HCT116 (cell line): ENCODE measurements around the gene PRRG4. TPM values are rescaled to one million over a fixed set of nuclear protein-coding genes. Genes with fewer than 3 reads are reported as not detected.
"Not testable (repeated sequence)": the region's sequence is repeated elsewhere in the genome, so short reads cannot be mapped to it uniquely, and the experiment has no call there.

ENCODE experiments used
- ATAC-seq: fragments of 200-7000 bp; cut with Tn5 transposase; 2 replicates; pipeline ENCODE4 v1.9.1; 2020; ENCODE audit warnings: mild to moderate bottlenecking, moderate library complexity
- BruUV-seq: library from RNA; stranded (reverse); fragments of 400-500 nt; replicated peaks from 2 replicates; lab custom pipeline; 2021; lab: Mats Ljungman, UMichigan
- CTCF ChIA-PET: fragments of 300-600 bp; sonication (Branson Sonifier 250); formaldehyde crosslinking; loops from one replicate; lab custom pipeline; 2021; ENCODE audit warnings: antibody characterized with exemption; lab: Charles Lee
- POLR2A ChIA-PET: fragments of 300-600, 350-600 bp; sonication (Branson Sonifier 250); formaldehyde crosslinking; loops from one replicate; lab custom pipeline; 2021; ENCODE audit warnings: antibody characterized with exemption; lab: Charles Lee
- RAD21 ChIA-PET, 2 experiments: fragments of 300-600 bp; sonication (Branson Sonifier 250); formaldehyde crosslinking; loops; one replicate each; lab custom pipeline; 2023; ENCODE audit warnings: low total read pairs in 2 of 2; ENCODE audit not compliant: uncharacterized antibody in 2 of 2, unreplicated experiment in 2 of 2, low non-redundant PET in 1 of 2; lab: Charles Lee
- DNase-seq: peaks from one replicate; pipeline ENCODE4 v3.0.0-alpha.2; 2010; ENCODE audit warnings: low read depth, low spot score
- H2AFZ ChIP-seq: fragments of 200-600 bp; shearing (Covaris generic), sonication (generic); 2 replicates; pipeline ENCODE4 v1.6.1; 2017; ENCODE audit warnings: low read depth, mixed run types, mixed read lengths, antibody characterized with exemption, low read length; ENCODE audit not compliant: poor library complexity, severe bottlenecking
- H3K27ac ChIP-seq: 2 replicates; pipeline ENCODE4 v1.5.1; 2012; ENCODE audit warnings: low read depth, low read length
- H3K27me3 ChIP-seq: fragments of 200-600 bp; sonication (generic); 2 replicates; pipeline ENCODE4 v1.6.1; 2016; ENCODE audit warnings: mixed run types, low read length, mixed read lengths; ENCODE audit not compliant: insufficient read depth
- H3K36me3 ChIP-seq, 2 experiments: fragments of 200-500 bp in 1 of 2; fragments of 200-600 bp in 1 of 2; sonication (Bioruptor generic) in 1 of 2; sonication (generic) in 1 of 2; 2 replicates each; pipeline versions ENCODE4 v1.5.1 to v1.6.1; 2014 to 2016; ENCODE audit warnings: low read length in 2 of 2, inconsistent platforms in 1 of 2, mixed read lengths in 1 of 2, mixed run types in 1 of 2; ENCODE audit not compliant: insufficient read depth in 2 of 2, control insufficient read depth in 1 of 2
- H3K4me1 ChIP-seq, 2 experiments: fragments of 200-600 bp in 1 of 2; sonication (generic) in 1 of 2; 2 replicates each; pipeline versions ENCODE4 v1.5.1 to v1.6.1; 2012 to 2017; ENCODE audit warnings: low read length in 2 of 2, inconsistent platforms in 1 of 2, mild to moderate bottlenecking in 1 of 2, mixed read lengths in 1 of 2, mixed run types in 1 of 2, moderate library complexity in 1 of 2; ENCODE audit not compliant: insufficient read depth in 2 of 2, control insufficient read depth in 1 of 2
- H3K4me2 ChIP-seq: fragments of 200-600 bp; sonication (generic); 2 replicates; pipeline ENCODE4 v1.6.1; 2017; ENCODE audit warnings: mixed run types, low read length, mixed read lengths
- H3K4me3 ChIP-seq, 2 experiments: fragments of 200-600 bp in 1 of 2; sonication (generic) in 1 of 2; replicated peaks in 1 of 2; 2 replicates each; pipeline ENCODE4 v1.5.1; 2011 to 2016; ENCODE audit warnings: low read length in 2 of 2, control low read depth in 1 of 2, low read depth in 1 of 2, mild to moderate bottlenecking in 1 of 2, mixed read lengths in 1 of 2, mixed run types in 1 of 2
- H3K79me2 ChIP-seq: fragments of 200-600 bp; sonication (generic); 2 replicates; pipeline ENCODE4 v1.6.1; 2017; ENCODE audit warnings: mild to moderate bottlenecking, mixed run types, low read length, moderate library complexity, mixed read lengths; ENCODE audit not compliant: insufficient read depth
- H3K9ac ChIP-seq: fragments of 200-600 bp; sonication (generic); 2 replicates; pipeline ENCODE4 v1.6.1; 2016; ENCODE audit warnings: low read length, mixed read lengths
- H3K9me2 ChIP-seq: fragments of 200-600 bp; sonication (generic), shearing (Covaris generic); 2 replicates; pipeline ENCODE4 v1.6.1; 2017; ENCODE audit warnings: mixed run types, mild to moderate bottlenecking, moderate library complexity; ENCODE audit not compliant: insufficient read depth
- H3K9me3 ChIP-seq, 2 experiments: fragments of 200-500 bp in 1 of 2; fragments of 200-600 bp in 1 of 2; sonication (Bioruptor generic) in 1 of 2; sonication (generic) in 1 of 2; 2 replicates each; pipeline ENCODE4 v1.6.1; 2014 to 2017; ENCODE audit warnings: low read length in 2 of 2, mixed read lengths in 2 of 2, inconsistent platforms in 1 of 2, low read depth in 1 of 2, mild to moderate bottlenecking in 1 of 2, mixed run types in 1 of 2, moderate library complexity in 1 of 2; ENCODE audit not compliant: control insufficient read depth in 1 of 2, insufficient read depth in 1 of 2
- H4K20me1 ChIP-seq: fragments of 200-600 bp; sonication (generic), shearing (Covaris generic); 2 replicates; pipeline ENCODE4 v1.6.1; 2017; ENCODE audit warnings: mixed run types, mild to moderate bottlenecking, moderate library complexity; ENCODE audit not compliant: insufficient read depth
- ATF3 ChIP-seq: IDR thresholded peaks from 2 replicates; pipeline ENCODE4 v1.6.1; 2012
- CBX3 ChIP-seq: IDR thresholded peaks from 2 replicates; pipeline ENCODE4 v1.6.1; 2012; ENCODE audit warnings: low read depth
- CEBPB ChIP-seq: IDR thresholded peaks from 2 replicates; pipeline ENCODE4 v1.6.1; 2012; ENCODE audit warnings: low read depth
- ELF1 ChIP-seq: IDR thresholded peaks from 2 replicates; pipeline ENCODE4 v1.6.1; 2012; ENCODE audit warnings: low read depth, borderline replicate concordance
- MAX ChIP-seq: IDR thresholded peaks from 2 replicates; pipeline ENCODE4 v1.6.1; 2012
- POLR2AphosphoS5 ChIP-seq: IDR thresholded peaks from 2 replicates; pipeline ENCODE4 v1.6.1; 2011; ENCODE audit warnings: mild to moderate bottlenecking, low read depth, low read length, moderate library complexity
- REST ChIP-seq: IDR thresholded peaks from 2 replicates; pipeline ENCODE4 v1.6.1; 2012; ENCODE audit warnings: low read depth
- SIN3A ChIP-seq: IDR thresholded peaks from 2 replicates; pipeline ENCODE4 v1.6.1; 2012; ENCODE audit warnings: low read depth
- SRF ChIP-seq: IDR thresholded peaks from 2 replicates; pipeline ENCODE4 v1.6.1; 2012; ENCODE audit warnings: low read depth
- ZBTB33 ChIP-seq: IDR thresholded peaks from 2 replicates; pipeline ENCODE4 v1.6.1; 2011; ENCODE audit warnings: mild to moderate bottlenecking, low read length, moderate library complexity; ENCODE audit not compliant: insufficient replicate concordance; ENCODE audit errors: extremely low read depth
- intact Hi-C: fragments of 100-400 bp; cut with micrococcal nuclease; formaldehyde crosslinking; loops from 2 replicates; pipeline ENCODE4 v1.10.0; 2022
- total RNA-seq: library from RNA; stranded (reverse); gene quantifications from one replicate; pipeline ENCODE4 v1.2.1, GENCODE V29; 2021; ENCODE audit not compliant: unreplicated experiment

The PRRG4 gene
- total RNA-seq, 1 experiment from 2014 or later = 5.4 TPM

GRCh38 chr11:32821917-32822560 lies 7.7 kb upstream of the PRRG4 start:
- Histone ChIP-seq H3K4me3 (no peak overlapping the region), H3K4me1 (peaks cover 0 to 10% of the 10 kb centered on the region in 2 experiments; a peak in 2 of 4 replicates), H3K9me3 (no peaks in the 10 kb centered on the region), H3K9ac (no peak overlapping the region), H4K20me1 (no peaks in the 10 kb centered on the region), H3K27me3 (no peaks in the 10 kb centered on the region), H3K79me2 (no peaks in the 10 kb centered on the region), H3K4me2 (peak overlapping the region; percentile 16), H2AFZ (peak overlapping the region; percentile 5), H3K36me3 (no peaks in the 10 kb centered on the region), H3K9me2 (no peaks in the 10 kb centered on the region), H3K27ac (no peak overlapping the region)
- ChIA-PET POLR2A (no interaction called here), CTCF (no interaction called here), RAD21 (no interaction called here)
- BruUV-seq = no TSS peak
- no peak for DNase-seq
- TF ChIP-seq ATF3 = no peak
- no peak for TF ChIP-seq ZBTB33
- TF ChIP-seq CBX3 = no peak
- no peak for TF ChIP-seq SRF
- TF ChIP-seq SIN3A = no peak
- TF ChIP-seq REST = no peak
- no peak for TF ChIP-seq ELF1
- TF ChIP-seq MAX = no peak
- no peak for TF ChIP-seq CEBPB
- no peak for TF ChIP-seq POLR2AphosphoS5
- intact Hi-C loops = no loop called here
- ATAC-seq = no peak

GRCh38 chr11:32823617-32824016 lies 6.1 kb upstream of the PRRG4 start:
- H3K9me2 ChIP-seq, H3K4me2 ChIP-seq, BruUV-seq, H3K27me3 ChIP-seq, CTCF ChIA-PET, intact Hi-C loops, H3K4me3 ChIP-seq, RAD21 ChIA-PET, POLR2A ChIA-PET, DNase-seq, H2AFZ ChIP-seq, H3K9me3 ChIP-seq, H3K79me2 ChIP-seq, H3K9ac ChIP-seq, ATAC-seq, H3K27ac ChIP-seq, H4K20me1 ChIP-seq, H3K36me3 ChIP-seq: not testable (repeated sequence)
- H3K4me1 ChIP-seq = peaks cover 2 to 10% of the 10 kb centered on the region in 2 experiments; a peak in 3 of 4 replicates
